HL-60/S4 (cell line): ENCODE results near the gene TMEM258.

Experiments
- in situ Hi-C: fragments of 300-500 bp; cut with MboI; formaldehyde crosslinking; loops from 2 replicates; pipeline ENCODE4 v1.14.3; 2022; ENCODE audit warnings: low sequenced_read_pairs

TMEM258 gene

DNA sequence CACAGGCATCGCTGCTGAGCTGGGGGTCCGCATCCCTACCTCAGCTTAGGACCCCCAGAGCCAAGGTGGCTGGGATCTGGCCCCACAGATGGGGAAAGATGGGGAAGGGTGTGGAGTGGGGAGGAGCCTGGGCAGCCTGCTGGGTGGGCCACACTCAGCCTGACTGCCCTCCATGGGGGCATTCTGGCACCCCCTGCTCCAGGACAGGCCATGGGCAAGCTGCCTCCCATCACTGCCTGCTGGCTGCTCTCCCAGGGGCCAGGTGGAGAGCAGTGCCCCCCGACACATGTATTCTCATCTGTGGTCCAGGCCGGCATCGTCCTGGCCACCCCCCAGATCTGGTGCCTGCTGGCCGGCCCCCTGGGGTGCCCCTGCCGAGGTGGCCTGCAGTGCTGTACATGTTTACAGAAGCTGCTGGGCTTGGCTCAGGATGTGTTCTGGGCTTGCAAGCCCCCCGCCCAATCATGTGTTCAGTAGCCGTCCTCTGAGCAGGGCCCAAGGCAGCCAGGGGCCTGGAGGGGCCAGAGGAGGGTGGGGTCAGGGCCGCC, 47.7 kb downstream of the TMEM258 start:
- in situ Hi-C loops, result loop anchor here (5.0 kb wide), 1 partner anchor 67 kb away; no protein-coding TSS in a partner anchor

DNA sequence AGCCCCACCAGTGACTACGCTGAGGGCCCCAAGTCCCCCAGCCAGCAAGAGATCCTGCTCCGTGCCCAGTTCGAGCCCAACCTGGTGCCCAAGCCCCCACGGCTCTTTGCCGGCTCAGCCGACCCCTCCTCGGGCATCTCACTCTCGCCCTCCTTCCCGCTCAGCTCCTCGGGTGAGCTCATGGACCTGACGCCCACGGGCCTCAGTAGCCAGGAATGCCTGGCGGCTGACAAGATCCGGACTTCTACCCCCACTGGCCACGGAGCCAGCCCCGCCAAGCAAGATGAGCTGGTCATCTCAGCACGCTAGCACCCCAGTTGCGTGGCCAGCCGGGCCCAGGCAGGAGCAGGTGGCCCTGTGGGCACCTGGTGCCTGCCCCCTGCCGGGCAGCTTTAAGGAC, 48.2 kb downstream of the TMEM258 start:
- in situ Hi-C loops, result loop anchor here (5.0 kb wide), 1 partner anchor 67 kb away; no protein-coding TSS in a partner anchor

DNA sequence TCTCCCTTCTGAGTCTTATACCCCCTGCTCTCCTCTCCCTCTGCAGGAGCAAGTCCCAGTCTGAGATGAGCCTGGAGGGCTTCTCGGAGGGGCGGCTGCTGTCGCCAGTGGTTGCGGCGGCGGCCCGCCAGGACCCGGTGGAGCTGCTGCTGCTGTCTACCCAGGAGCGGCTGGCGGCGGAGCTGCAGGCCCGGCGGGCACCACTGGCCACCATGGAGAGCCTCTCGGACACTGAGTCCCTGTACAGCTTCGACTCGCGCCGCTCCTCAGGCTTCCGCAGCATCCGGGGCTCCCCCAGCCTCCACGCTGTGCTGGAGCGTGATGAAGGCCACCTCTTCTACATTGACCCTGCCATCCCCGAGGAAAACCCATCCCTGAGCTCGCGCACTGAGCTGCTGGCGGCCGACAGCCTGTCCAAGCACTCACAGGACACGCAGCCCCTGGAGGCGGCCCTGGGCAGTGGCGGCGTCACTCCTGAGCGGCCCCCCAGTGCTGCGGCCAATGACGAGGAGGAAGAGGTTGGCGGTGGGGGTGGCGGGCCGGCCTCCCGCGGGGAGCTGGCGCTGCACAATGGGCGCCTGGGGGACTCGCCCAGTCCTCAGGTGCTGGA, 48.8 kb downstream of the TMEM258 start:
- in situ Hi-C loops, result loop anchor here (5.0 kb wide), 1 partner anchor 66 kb away; no protein-coding TSS in a partner anchor

DNA sequence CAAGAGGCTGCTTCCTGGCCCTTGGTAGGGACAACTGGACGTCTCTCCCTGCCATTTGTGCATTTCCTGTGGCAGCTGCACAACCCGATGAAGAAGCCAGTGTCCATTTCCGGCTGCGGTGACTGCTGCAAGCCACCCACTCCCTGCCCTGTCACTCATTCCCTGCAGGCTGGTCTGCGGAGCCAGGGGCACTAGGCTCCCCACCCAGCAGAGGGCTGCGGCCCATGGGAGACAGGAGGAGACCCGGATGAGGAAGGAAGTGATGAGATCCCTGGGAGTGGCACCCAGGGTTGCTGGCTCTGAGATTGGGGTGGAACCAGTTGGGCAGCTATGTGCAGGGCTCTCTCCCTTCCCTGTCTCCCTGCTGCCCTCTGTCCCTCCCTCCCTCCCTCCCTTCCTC, 50.0 kb downstream of the TMEM258 start:
- in situ Hi-C loops, result loop anchor here (5.0 kb wide), 1 partner anchor 65 kb away; no protein-coding TSS in a partner anchor

DNA sequence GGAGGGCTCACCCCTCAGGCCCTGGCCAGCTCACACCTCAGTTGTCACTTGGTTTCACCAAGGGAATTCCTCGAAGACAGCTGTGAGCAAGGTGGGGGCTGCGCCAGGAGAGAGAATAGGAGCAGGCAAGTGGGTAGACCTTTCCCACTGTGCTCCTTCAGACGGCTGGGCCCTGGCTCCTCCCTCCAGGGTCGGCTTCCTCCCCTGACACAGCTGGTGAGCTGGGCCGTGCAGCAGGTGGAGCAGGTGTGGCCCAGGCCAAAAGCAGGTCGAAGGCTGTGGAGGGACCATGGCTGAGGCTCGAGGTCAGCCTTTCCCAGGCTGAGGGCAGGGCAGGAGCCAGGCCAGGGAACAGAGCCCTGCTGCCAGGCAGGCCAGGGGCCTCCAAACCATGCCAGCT, 52.4 kb downstream of the TMEM258 start:
- in situ Hi-C loops, result loop anchor here (5.0 kb wide), 1 partner anchor 63 kb away; no protein-coding TSS in a partner anchor

DNA sequence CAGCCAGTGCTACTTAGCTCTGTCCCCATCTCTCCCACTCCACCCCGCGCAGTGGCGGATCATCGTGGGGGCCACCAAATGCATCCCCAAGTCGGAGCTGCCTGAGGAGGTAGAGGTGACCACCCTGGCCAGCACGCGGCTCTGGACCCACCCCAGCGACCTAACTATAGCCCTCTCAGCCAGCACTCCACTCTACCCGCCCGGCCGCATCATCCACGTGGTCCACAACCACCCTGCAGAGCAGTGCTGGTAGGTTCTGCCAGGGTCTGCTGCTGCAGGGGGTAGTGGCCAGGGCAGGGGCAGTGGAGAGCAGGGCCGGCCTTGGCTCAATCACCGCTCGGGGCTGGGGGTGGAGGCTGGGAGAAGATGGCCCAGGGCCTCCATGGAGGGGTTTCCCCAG, 53.0 kb downstream of the TMEM258 start:
- in situ Hi-C loops, result no loop called here
